GM20000 (cell line): ENCODE data around the gene LPP.

Experiments
- DNase-seq: peaks from one replicate; pipeline ENCODE4 v3.0.0; 2012; ENCODE audit warnings: low spot score
- TF ChIP-seq, protein P1 (sequence below): IDR thresholded peaks from 2 replicates; pipeline ENCODE4 v1.5.1; 2012; ENCODE audit warnings: mild to moderate bottlenecking, control low read depth; ENCODE audit errors: extremely low read depth, missing control alignments

The LPP gene

DNA sequence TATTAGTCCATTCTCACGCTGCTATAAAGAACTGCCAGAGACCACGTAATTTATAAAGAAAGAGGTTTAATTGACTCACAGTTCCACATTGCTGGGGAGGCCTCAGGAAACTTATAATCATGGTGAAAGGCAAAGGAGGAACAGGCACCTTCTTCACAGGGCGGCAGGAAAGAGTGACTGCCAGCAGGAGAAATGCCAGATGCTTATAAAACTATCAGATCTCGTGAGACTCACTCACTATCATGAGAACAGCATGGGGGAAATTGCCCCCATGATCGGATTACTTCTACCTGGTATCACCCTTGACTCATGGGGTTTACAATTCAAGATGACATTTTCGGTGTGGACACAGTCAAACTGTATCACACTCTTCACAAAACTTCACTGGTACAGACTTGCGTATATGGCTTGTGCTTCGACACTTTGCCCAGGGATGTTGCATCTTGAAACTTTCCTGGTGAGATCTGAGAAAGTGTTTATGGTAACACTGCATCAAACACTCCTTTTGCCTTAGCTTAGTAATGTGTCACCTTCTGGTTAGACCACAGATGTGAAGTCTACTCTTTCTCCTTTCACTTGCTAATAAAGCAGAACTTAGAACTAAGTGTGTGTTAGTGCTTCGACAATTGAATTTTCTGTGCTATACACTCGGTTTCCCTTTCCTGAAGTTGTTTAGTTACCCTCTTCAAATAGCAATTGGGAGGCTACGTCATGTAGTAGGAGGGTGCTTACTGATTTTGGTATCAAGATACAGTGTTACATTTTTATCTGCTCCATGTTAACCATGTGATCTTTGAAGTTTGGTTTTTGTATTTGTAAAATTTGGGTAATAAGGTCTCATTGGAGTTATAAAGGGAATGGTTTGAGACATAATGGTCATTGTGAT, 185.7 kb downstream of the LPP start:
- no peak for DNase-seq
- TF ChIP-seq, protein P1, sequence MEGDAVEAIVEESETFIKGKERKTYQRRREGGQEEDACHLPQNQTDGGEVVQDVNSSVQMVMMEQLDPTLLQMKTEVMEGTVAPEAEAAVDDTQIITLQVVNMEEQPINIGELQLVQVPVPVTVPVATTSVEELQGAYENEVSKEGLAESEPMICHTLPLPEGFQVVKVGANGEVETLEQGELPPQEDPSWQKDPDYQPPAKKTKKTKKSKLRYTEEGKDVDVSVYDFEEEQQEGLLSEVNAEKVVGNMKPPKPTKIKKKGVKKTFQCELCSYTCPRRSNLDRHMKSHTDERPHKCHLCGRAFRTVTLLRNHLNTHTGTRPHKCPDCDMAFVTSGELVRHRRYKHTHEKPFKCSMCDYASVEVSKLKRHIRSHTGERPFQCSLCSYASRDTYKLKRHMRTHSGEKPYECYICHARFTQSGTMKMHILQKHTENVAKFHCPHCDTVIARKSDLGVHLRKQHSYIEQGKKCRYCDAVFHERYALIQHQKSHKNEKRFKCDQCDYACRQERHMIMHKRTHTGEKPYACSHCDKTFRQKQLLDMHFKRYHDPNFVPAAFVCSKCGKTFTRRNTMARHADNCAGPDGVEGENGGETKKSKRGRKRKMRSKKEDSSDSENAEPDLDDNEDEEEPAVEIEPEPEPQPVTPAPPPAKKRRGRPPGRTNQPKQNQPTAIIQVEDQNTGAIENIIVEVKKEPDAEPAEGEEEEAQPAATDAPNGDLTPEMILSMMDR = no peak

DNA sequence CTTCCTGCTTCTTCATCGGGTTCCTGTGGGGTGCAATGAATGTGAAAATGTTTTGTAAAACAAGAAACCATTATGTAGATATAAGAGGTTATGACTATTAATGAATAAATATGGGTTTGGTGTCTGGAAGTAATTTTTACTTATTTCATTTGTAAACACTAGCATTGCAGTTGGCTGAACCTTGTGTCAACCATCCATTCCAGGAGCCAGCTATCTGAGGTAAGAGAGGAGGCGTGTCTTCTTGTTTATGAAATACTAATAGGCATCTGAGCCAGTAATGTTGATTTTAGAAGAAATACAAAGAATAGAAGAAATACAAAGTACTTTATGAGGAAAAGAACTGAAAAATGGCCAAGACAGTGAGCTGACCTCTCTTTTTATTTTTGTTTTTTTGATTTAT, 187.5 kb downstream of the LPP start:
- TF ChIP-seq, protein P1 = no peak
- DNase-seq = no peak

DNA sequence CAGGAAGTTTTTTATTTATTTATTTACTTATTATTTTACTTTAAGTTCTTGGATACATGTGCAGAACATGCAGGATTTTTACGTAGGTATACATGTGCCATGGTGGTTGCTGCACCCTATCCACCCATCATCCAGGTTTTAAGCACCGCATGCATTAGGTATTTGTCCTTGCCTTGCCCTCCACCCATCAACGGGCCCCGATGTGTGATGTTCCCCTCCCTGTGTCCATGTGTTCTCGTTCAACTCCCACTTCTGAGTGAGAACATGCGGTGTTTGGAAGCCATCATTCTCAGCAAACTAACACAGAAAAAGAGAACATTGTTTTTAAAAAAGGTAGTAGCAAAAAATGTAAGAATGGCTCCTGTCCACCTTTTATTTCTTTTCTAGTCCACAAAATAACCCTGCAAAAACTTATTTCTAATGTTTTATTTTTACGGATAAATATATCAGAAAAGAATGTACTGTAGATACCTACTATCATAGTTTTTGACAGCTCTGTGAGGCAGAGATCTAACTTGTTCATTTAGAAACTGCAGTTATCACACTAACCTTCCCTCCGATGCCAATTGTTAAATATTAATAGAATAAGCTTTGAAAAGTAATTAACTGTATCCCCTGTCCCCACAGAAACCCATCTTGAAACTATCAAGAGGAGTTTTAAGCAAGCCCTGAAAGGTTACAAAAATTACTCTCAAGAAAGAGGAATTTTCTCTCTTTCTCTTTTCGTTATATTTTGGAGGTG, 189.2 kb downstream of the LPP start:
- no peak for DNase-seq
- TF ChIP-seq, protein P1 = no peak

DNA sequence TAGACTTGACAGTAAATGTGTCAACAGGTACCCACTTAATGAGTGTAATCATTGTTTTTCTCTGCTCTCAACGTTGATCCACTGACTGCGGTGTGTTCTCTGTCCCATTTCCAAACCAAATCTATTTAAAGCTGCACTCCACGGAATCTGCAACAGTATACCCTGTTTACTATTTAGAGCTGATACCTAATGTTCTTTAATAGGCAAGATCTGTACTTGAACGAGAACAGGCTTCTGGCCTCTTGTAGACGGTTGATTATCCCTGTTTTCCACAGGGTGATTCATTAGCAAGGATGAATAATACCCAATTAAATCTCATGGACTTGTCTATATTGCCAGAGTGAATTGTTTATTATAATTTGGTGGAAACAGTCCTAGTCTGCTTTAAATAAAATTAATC, 189.9 kb downstream of the LPP start:
- no peak for DNase-seq
- TF ChIP-seq, protein P1 = no peak

- DNase-seq = no peak
- TF ChIP-seq, protein P1 = no peak
These were observed 191.3 kb downstream of the LPP start for GRCh38 chr3:188345223-188345622.

DNA sequence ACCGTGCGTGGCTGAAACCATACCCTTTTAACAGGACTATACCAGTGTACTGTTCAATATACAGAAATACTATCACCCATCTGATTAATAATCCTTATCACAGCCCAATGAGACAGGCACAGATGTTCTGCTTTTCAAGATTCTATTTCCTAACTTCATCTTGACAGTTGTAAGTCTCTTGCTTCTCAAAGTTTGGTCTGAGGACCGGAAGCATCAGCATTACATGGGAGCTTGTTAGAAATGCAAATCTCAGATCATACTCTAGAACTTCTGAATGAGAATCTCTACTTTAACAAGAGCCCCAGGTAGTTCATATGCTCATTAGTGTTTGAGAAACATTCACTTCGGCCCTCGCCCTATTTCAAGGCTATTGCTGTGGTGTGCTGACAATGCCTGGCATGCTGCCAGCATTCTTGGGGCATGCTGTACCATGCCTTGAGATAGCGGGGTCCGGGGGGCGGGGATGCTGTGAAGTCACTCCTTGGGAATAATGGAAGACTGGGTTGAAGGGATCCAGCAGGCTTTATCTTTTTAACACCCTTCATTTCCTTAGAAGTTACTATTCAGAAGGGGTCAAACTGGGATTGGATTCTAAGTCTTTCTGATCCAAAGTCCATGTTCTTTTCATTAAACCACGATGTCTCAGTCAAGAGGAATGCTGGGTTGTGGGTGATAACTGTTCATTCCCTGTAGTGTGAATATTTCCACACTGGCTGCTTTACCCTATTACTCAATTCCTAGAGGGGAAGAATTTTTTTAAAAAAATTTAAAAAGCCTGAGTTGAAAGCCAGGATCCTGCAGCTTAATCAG, 194.7 kb downstream of the LPP start:
- no peak for DNase-seq
- TF ChIP-seq, protein P1 = no peak

DNA sequence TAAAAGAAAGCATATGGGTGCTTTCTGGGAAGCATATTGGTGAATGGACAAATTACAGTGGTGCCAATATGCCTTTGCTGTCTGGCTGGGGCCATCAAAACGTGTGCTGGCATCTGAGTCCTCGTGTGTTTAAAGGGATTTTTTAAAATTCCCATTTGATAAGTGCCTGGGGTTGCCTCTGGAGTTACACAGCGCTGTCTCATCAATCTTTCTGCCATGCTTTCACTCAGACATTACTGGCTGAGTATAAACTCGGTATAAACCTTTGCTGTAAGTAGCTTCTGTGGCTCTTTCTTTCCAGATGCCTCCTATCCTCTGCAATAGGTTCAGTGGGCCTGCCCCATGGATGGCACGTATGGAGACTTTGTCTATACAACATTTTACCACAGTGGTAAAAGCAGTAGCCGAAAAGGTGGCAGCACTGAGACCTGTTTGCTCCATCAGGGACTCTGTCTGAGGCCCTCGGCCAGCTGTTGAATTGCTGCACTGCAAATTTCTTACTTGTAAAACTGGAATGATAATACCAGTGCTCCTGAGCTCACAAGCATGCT, 195.5 kb downstream of the LPP start:
- DNase-seq = no peak
- TF ChIP-seq, protein P1 = no peak
